ENCODE results near the gene COQ4.

Gene COQ4

GRCh38 chr9:128317629-128318028 lies 5.0 kb upstream of the COQ4 start:
- no peak for TF ChIP-seq CTCF (conservative IDR thresholded peaks at IDR 0.05; ENCODE audit: control insufficient read depth, insufficient read depth, low read depth, low read length)
- DNase-seq (ENCODE audit: low read depth): no peak

GRCh38 chr9:128321343-128321742 lies 1.3 kb upstream of the COQ4 start:
- DNase-seq (ENCODE audit: low read depth): no peak
- TF ChIP-seq CTCF (conservative IDR thresholded peaks at IDR 0.05; ENCODE audit: control insufficient read depth, insufficient read depth, low read depth, low read length): no peak
- peak overlapping the region; percentile 93 for H3K4me3 ChIP-seq (ENCODE audit: control insufficient read depth, low read depth, low read length)

More at GRCh38 chr9:128317629-128318028, 5.0 kb upstream of the COQ4 start:
- no peak overlapping the region for H3K4me3 ChIP-seq (ENCODE audit: control insufficient read depth, low read depth, low read length)

- H3K4me3 ChIP-seq (ENCODE audit: control insufficient read depth, low read depth, low read length): peak overlapping the region; percentile 93
- no peak for DNase-seq (ENCODE audit: low read depth)
- TF ChIP-seq CTCF (conservative IDR thresholded peaks at IDR 0.05; ENCODE audit: control insufficient read depth, insufficient read depth, low read depth, low read length): no peak
Measured at GRCh38 chr9:128321879-128322403, 698 bp upstream of the COQ4 start.

DNA sequence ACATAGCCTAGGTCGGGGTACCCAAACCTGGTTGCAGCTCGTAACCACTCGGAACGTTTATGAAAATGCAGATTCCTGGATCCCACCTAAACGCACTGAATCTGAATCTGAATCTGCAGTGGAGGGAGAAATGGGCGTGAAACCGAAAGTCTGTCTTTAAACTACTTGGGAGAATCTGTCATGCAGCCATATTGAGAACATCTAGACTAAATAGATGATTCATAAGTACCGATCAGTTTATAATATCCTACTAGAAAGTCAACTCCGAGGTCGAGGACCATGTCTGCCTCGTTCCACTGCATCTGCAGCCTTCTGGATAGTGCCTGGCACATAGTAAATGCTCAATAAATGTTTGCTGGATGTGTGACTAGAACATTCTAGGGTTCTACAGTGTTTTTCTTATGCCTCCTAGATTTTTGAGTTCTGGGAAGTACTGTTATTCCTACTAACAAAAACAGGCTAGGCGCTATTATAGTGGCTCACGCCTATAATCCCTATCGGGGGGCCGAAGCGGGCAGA lies 632 bp downstream of the COQ4 start:
- peak overlapping the region; percentile 93 for H3K4me3 ChIP-seq (ENCODE audit: control insufficient read depth, low read depth, low read length)
- TF ChIP-seq CTCF (conservative IDR thresholded peaks at IDR 0.05; ENCODE audit: control insufficient read depth, insufficient read depth, low read depth, low read length): no peak
- peak; percentile 47 for DNase-seq (ENCODE audit: low read depth)

- no peak for TF ChIP-seq CTCF (conservative IDR thresholded peaks at IDR 0.05; ENCODE audit: control insufficient read depth, insufficient read depth, low read depth, low read length)
- no peak for DNase-seq (ENCODE audit: low read depth)
- H3K4me3 ChIP-seq (ENCODE audit: control insufficient read depth, low read depth, low read length): peak overlapping the region; percentile 93
Measured at GRCh38 chr9:128323791-128324190, 1.2 kb downstream of the COQ4 start.

DNA sequence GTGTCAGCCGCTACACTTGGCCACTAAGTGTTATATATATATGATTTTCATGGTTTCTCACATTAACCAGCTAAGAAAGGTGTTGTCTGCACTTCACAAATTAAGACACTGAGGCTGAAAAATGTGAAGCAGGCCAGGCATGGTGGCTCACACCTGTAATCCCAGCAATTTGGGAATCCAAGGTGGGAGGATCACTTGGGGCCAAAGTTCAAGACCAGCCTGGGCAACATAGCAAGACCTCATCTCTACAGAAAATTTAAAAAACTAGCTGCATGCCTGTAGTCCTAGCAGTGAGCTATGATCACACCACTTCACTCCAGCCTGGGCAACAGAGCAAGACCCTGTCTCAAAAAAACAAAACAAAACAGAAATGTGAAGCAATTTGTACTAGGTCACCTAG lies 1.8 kb downstream of the COQ4 start:
- no peak overlapping the region for H3K4me3 ChIP-seq (ENCODE audit: control insufficient read depth, low read depth, low read length)
- no peak for DNase-seq (ENCODE audit: low read depth)
- no peak for TF ChIP-seq CTCF (conservative IDR thresholded peaks at IDR 0.05; ENCODE audit: control insufficient read depth, insufficient read depth, low read depth, low read length)

DNA sequence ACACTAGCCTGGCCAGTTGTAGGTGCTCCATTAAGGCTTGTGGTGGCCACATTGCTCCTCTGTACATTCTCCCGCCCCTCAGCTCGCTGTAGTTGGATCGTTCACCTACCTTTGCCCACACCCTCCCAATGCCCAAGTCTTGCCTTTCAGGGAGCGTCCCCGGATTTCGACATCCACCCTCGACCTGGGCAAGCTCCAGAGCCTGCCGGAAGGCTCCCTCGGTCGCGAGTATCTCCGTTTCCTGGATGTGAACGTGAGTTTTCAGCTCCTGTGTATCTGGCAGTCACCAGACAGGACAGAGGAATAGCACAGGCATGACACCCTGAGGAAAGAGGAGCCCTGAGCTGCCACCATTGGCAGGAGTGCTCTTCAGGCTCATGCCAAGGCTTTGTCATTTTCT lies 3.0 kb downstream of the COQ4 start:
- H3K4me3 ChIP-seq (ENCODE audit: control insufficient read depth, low read depth, low read length): no peak overlapping the region
- DNase-seq (ENCODE audit: low read depth): no peak
- no peak for TF ChIP-seq CTCF (conservative IDR thresholded peaks at IDR 0.05; ENCODE audit: control insufficient read depth, insufficient read depth, low read depth, low read length)

All from fibroblast of mammary gland (primary cell).